ENCODE data around the gene DUSP23.
A peak's percentile ranks its signal among the peaks of the same experiment; 100 is the strongest.

Gene DUSP23

GRCh38 chr1:159780583-159781582 is at the start of gene DUSP23:
Gene DUSP23 (plus strand): TSS chr1:159780962. CDS start chr1:159781101, 139 bp downstream.
- in situ Hi-C loops (cut with HindIII; ENCODE audit: low pct_unique_long_range_greater_than_20kb, low sequenced_read_pairs) = loop anchor here (25.0 kb wide), 1 partner anchor 106 kb away; no protein-coding TSS in a partner anchor
- TF ChIP-seq JUND (IDR thresholded peaks at IDR 0.05; ENCODE audit: low read depth) = no peak
- DNase-seq (ENCODE audit: low read depth in 1 of 2, low spot score in 1 of 2) = peak; percentile 99 to 100

DNA sequence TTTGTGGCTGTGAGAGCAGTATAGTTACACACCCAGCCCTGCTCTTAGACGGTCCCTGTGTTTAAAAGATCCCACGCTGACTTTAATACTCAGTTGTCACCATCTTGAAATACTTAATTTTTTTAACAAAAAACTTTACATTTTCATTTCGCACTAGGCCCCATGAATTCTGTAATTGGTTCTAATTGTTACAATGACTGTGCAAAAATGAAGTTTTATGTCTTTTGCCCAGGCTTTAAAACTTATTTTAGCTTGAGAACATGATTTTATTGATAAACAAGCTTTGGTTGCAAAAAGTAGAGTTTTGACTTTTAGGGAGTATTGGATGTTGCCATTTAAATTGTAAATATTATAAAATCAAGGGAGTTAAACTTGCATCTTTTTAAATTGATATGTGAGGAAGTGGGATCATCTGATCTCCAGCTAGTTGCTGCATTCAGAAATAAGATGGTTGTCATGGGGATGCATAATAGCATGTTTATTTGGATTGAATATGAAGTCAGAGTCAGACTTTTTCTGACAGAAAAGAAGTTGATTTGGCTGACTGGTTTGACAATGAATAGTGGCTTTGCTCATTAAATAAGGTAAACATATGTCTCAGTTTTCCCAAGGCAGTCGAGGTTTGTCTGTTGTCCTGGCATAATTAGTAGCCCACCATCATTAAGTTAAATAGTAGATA is 43.4 kb upstream of the DUSP23 start:
- in situ Hi-C loops (cut with HindIII; ENCODE audit: low pct_unique_long_range_greater_than_20kb, low sequenced_read_pairs) = no loop called here
- TF ChIP-seq JUND (IDR thresholded peaks at IDR 0.05; ENCODE audit: low read depth) = no peak
- no peak for DNase-seq (ENCODE audit: low read depth in 1 of 2, low spot score in 1 of 2)

- no peak for DNase-seq (ENCODE audit: low read depth in 1 of 2, low spot score in 1 of 2)
- in situ Hi-C loops (cut with HindIII; ENCODE audit: low pct_unique_long_range_greater_than_20kb, low sequenced_read_pairs) = no loop called here
- TF ChIP-seq JUND (IDR thresholded peaks at IDR 0.05; ENCODE audit: low read depth) = no peak
Observed at GRCh38 chr1:159743651-159744410, 36.9 kb upstream of the DUSP23 start.

GRCh38 chr1:159746666-159747065 is 34.1 kb upstream of the DUSP23 start:
- in situ Hi-C loops (cut with HindIII; ENCODE audit: low pct_unique_long_range_greater_than_20kb, low sequenced_read_pairs) = no loop called here
- DNase-seq (ENCODE audit: low read depth in 1 of 2, low spot score in 1 of 2) = no peak
- no peak for TF ChIP-seq JUND (IDR thresholded peaks at IDR 0.05; ENCODE audit: low read depth)

- DNase-seq (ENCODE audit: low read depth in 1 of 2, low spot score in 1 of 2) = no peak
- TF ChIP-seq JUND (IDR thresholded peaks at IDR 0.05; ENCODE audit: low read depth) = no peak
- in situ Hi-C loops (cut with HindIII; ENCODE audit: low pct_unique_long_range_greater_than_20kb, low sequenced_read_pairs) = no loop called here
Observed at GRCh38 chr1:159748370-159748769, 32.4 kb upstream of the DUSP23 start.

GRCh38 chr1:159749630-159750029 is 31.1 kb upstream of the DUSP23 start:
- in situ Hi-C loops (cut with HindIII; ENCODE audit: low pct_unique_long_range_greater_than_20kb, low sequenced_read_pairs) = no loop called here
- TF ChIP-seq JUND (IDR thresholded peaks at IDR 0.05; ENCODE audit: low read depth) = no peak
- no peak for DNase-seq (ENCODE audit: low read depth in 1 of 2, low spot score in 1 of 2)

- in situ Hi-C loops (cut with HindIII; ENCODE audit: low pct_unique_long_range_greater_than_20kb, low sequenced_read_pairs) = no loop called here
- no peak for DNase-seq (ENCODE audit: low read depth in 1 of 2, low spot score in 1 of 2)
- no peak for TF ChIP-seq JUND (IDR thresholded peaks at IDR 0.05; ENCODE audit: low read depth)
Observed at GRCh38 chr1:159750621-159751020, 30.1 kb upstream of the DUSP23 start.

DNA sequence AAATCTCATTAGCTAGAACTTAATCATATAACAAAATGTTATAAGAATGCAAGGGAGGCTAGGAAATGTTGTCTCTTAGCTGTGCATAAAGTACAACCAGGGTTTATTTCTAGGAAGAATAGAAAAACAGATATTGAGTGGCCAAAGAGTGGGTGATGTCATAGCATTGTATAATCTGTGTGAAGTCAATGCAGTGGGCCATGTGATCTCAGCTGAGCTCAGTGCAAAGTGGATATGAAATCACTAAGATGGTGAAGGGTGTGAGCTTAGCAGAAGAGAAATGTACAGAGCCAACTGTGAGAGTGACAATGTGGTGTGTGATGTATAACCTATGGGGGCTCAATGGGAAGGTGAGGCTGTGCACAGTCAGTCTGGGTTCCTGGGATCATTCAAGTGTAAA is 29.7 kb upstream of the DUSP23 start:
- in situ Hi-C loops (cut with HindIII; ENCODE audit: low pct_unique_long_range_greater_than_20kb, low sequenced_read_pairs) = no loop called here
- DNase-seq (ENCODE audit: low read depth in 1 of 2, low spot score in 1 of 2) = no peak
- no peak for TF ChIP-seq JUND (IDR thresholded peaks at IDR 0.05; ENCODE audit: low read depth)

GRCh38 chr1:159752135-159752580 is 28.6 kb upstream of the DUSP23 start:
- DNase-seq (ENCODE audit: low read depth in 1 of 2, low spot score in 1 of 2) = peak in 1 of 2 experiments; percentile 28
- in situ Hi-C loops (cut with HindIII; ENCODE audit: low pct_unique_long_range_greater_than_20kb, low sequenced_read_pairs) = no loop called here
- no peak for TF ChIP-seq JUND (IDR thresholded peaks at IDR 0.05; ENCODE audit: low read depth)

GRCh38 chr1:159753386-159753785 is 27.4 kb upstream of the DUSP23 start:
- in situ Hi-C loops (cut with HindIII; ENCODE audit: low pct_unique_long_range_greater_than_20kb, low sequenced_read_pairs) = no loop called here
- no peak for DNase-seq (ENCODE audit: low read depth in 1 of 2, low spot score in 1 of 2)
- no peak for TF ChIP-seq JUND (IDR thresholded peaks at IDR 0.05; ENCODE audit: low read depth)

GRCh38 chr1:159755451-159756007 is 25.2 kb upstream of the DUSP23 start:
- no peak for DNase-seq (ENCODE audit: low read depth in 1 of 2, low spot score in 1 of 2)
- in situ Hi-C loops (cut with HindIII; ENCODE audit: low pct_unique_long_range_greater_than_20kb, low sequenced_read_pairs) = no loop called here
- no peak for TF ChIP-seq JUND (IDR thresholded peaks at IDR 0.05; ENCODE audit: low read depth)

GRCh38 chr1:159756397-159756796 is 24.4 kb upstream of the DUSP23 start:
- in situ Hi-C loops (cut with HindIII; ENCODE audit: low pct_unique_long_range_greater_than_20kb, low sequenced_read_pairs) = no loop called here
- DNase-seq (ENCODE audit: low read depth in 1 of 2, low spot score in 1 of 2) = no peak
- no peak for TF ChIP-seq JUND (IDR thresholded peaks at IDR 0.05; ENCODE audit: low read depth)
